AG04450 (cell line): Measurements from ENCODE around the gene NES. TPM values are rescaled to one million over a fixed set of nuclear protein-coding genes. Genes with fewer than 3 reads are reported as not detected.

Source experiments
- CTCF ChIA-PET: fragments of 300-600, 350-600 bp; formaldehyde crosslinking; extraction: SDS; loops from one replicate; lab custom pipeline; 2022; ENCODE audit warnings: antibody characterized with exemption, inconsistent platforms; lab: Charles Lee
- POLR2A ChIA-PET: fragments of 350-600 bp; formaldehyde crosslinking; extraction: SDS; loops from one replicate; lab custom pipeline; 2021; ENCODE audit warnings: antibody characterized with exemption, inconsistent platforms; lab: Yijun Ruan, JAX
- DNase-seq: peaks from one replicate; pipeline ENCODE4 v3.0.0-alpha.2; 2011; ENCODE audit warnings: low read depth, low spot score
- H3K27ac ChIP-seq: one replicate; pipeline ENCODE4 v1.5.1; 2012; ENCODE audit warnings: low read depth, low read length, control low read depth
- H3K27me3 ChIP-seq: one replicate; pipeline ENCODE4 v1.6.0; 2012; ENCODE audit warnings: low read length; ENCODE audit not compliant: control insufficient read depth, insufficient read depth
- H3K4me3 ChIP-seq: 2 replicates; pipeline ENCODE4 v1.5.1; 2011; ENCODE audit warnings: mild to moderate bottlenecking, low read depth, low read length, control low read depth
- H3K9me3 ChIP-seq: 2 replicates; pipeline ENCODE4 v1.5.1; 2012; ENCODE audit warnings: low read length; ENCODE audit not compliant: control insufficient read depth, insufficient read depth
- polyA plus RNA-seq: library from polyadenylated mRNA; depleted of rRNA; stranded (reverse); fragments of >200 nt; gene quantifications from 2 replicates; pipeline ENCODE4 v1.2.3, GENCODE V29; 2011
- TF ChIP-seq, protein P1 (sequence below): IDR thresholded peaks from 2 replicates; pipeline ENCODE4 v1.5.1; 2011; ENCODE audit warnings: low read depth, low read length, control low read depth, inconsistent platforms

Gene NES
- polyA plus RNA-seq, 1 experiment = 15.7 TPM

DNA sequence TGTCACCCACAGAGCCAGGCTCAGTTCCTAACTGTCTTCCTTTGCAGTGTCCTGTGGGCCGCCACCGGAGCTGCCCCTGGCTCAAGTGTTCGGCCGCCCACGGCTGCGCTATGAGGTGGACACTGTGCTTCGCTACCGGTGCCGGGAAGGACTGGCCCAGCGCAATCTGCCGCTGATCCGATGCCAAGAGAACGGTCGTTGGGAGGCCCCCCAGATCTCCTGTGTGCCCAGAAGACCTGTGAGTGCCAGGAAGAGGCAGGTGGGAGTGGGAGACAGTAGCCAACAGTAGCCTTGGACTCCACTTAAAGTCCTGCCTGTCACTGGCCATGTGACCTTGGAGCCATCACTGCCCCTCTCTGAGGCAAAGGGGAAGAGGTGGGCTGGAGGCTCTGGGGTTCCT, 18.7 kb downstream of the NES start:
- POLR2A ChIA-PET = no interaction called here
- TF ChIP-seq, protein P1, sequence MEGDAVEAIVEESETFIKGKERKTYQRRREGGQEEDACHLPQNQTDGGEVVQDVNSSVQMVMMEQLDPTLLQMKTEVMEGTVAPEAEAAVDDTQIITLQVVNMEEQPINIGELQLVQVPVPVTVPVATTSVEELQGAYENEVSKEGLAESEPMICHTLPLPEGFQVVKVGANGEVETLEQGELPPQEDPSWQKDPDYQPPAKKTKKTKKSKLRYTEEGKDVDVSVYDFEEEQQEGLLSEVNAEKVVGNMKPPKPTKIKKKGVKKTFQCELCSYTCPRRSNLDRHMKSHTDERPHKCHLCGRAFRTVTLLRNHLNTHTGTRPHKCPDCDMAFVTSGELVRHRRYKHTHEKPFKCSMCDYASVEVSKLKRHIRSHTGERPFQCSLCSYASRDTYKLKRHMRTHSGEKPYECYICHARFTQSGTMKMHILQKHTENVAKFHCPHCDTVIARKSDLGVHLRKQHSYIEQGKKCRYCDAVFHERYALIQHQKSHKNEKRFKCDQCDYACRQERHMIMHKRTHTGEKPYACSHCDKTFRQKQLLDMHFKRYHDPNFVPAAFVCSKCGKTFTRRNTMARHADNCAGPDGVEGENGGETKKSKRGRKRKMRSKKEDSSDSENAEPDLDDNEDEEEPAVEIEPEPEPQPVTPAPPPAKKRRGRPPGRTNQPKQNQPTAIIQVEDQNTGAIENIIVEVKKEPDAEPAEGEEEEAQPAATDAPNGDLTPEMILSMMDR = no peak
- CTCF ChIA-PET = interaction anchor here (0.8 to 7.5 kb wide), 14 partner anchors 9 to 273 kb away, joined by 3 to 204 read pairs (median 9); partner anchors contain the start of genes CRABP2, HAPLN2, ISG20L2 and METTL25B
- Histone ChIP-seq H3K27me3 (peaks cover 37% of the 10 kb centered on the region), H3K27ac (no peak overlapping the region), H3K9me3 (no peaks in the 10 kb centered on the region; the same call in 1 of the 2 replicates), H3K4me3 (no peak overlapping the region)
- no peak for DNase-seq

DNA sequence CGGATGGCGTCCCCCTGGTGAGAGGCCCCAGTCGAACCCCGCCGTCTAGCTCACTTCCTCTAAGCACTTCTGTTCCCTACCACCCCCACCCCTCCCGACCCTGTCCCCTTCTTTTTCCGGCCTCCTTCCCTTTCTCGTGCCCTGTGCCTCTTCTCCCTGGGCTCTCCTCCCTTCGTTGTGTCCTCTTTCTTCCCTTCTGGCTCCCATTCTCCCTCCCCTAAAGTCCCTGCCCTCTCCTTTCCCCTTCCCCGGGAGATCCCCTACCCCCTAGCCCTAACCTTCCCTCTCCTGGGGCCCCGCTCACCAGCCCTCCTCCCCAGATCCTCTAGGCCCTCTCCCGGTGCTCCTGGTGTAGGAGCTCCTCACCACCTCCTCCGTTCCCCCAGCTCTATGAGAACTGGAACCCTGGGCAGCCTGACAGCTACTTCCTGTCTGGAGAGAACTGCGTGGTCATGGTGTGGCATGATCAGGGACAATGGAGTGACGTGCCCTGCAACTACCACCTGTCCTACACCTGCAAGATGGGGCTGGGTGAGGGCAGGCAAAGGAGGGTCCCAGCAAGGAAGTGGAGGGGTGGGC, 19.4 kb downstream of the NES start:
- DNase-seq = no peak
- Histone ChIP-seq H3K9me3 (no peaks in the 10 kb centered on the region; the same call in 1 of the 2 replicates), H3K27me3 (peaks cover 39% of the 10 kb centered on the region), H3K27ac (no peak overlapping the region), H3K4me3 (no peak overlapping the region)
- ChIA-PET CTCF (interaction anchor here (0.6 to 7.5 kb wide), 21 partner anchors 9 to 272 kb away, joined by 3 to 204 read pairs (median 7); partner anchors contain the start of genes CRABP2, HAPLN2, ISG20L2 and METTL25B), POLR2A (no interaction called here)
- TF ChIP-seq, protein P1 = no peak

DNA sequence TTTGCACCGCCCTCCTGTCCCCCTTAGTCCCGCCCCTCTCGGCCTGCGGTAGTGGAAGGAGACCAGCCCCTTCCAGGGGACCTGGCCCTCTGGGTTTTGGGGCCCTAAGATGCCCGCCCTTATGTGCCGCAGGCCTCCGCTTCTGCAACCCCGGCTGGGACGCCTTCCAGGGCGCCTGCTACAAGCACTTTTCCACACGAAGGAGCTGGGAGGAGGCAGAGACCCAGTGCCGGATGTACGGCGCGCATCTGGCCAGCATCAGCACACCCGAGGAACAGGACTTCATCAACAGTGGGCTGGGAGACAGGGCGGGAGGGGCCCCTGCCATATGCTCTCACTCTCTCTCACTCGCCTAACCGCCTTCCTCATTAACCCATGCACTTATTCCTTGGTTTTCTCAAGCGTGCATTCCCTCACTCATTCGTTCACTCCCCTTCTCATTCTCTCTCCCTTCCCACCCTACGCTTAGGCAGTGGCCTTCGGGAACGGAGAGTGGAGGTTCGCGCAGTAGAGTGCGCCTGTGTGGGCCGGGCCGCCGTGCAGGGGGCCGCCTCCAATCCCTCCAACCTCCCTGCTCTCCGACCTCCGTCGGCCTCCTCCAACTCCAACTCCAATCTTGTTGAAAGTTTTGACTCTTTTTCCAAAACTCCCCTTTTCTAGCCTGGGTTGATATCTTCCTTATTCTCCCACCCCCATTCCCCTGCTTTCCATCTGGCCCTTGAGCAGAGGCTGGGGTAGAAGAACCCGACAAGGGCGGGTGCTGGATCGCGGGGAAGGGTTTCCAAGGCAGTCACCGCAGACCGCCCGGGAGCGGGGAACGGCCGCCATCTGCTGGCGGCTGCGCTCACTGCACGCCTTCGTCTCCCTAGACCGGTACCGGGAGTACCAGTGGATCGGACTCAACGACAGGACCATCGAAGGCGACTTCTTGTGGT, 20.1 kb downstream of the NES start:
- TF ChIP-seq, protein P1 = peak; percentile 96
- no peak for DNase-seq
- ChIA-PET CTCF (interaction anchor here (0.6 to 7.5 kb wide), 20 partner anchors 8 to 272 kb away, joined by 3 to 204 read pairs (median 8); partner anchors contain the start of genes CRABP2, HAPLN2, ISG20L2 and METTL25B), POLR2A (no interaction called here)
- Histone ChIP-seq H3K27me3 (peaks cover 39% of the 10 kb centered on the region), H3K4me3 (peak overlapping the region; percentile 34), H3K9me3 (no peaks in the 10 kb centered on the region; the same call in 1 of the 2 replicates), H3K27ac (no peak overlapping the region)

DNA sequence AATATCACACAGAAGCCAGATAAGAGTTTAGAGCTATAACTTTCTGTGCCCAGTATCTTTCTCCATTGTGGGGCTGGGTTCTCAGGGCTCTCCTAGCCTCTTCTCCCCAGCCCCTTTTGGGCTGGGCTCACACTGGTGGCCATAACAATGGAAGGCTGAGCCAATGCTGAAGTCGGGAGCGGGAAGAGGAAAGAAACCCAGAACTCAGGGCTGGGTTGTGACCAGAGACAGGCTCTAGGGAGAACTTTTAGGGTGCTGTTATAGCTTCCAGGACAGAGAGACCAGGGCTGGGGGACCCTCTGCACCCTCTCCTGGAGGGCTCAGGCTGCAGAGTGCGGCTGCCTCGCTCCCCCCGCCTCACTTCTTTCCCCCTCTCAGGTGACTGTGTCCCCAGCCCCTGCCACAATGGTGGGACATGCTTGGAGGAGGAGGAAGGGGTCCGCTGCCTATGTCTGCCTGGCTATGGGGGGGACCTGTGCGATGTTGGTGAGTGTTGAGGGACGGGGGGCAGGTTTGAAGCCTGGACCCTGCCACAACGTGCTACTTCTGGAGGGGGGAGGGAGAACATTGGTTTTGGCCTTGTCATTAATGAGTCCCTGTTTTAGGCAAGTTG, 21.2 kb downstream of the NES start:
- Histone ChIP-seq H3K4me3 (no peak overlapping the region), H3K27ac (no peak overlapping the region), H3K27me3 (peaks cover 48% of the 10 kb centered on the region), H3K9me3 (no peaks in the 10 kb centered on the region; the same call in 1 of the 2 replicates)
- ChIA-PET CTCF (interaction anchor here (0.8 to 7.5 kb wide), 6 partner anchors 22 to 72 kb away, joined by 4 to 204 read pairs (median 70); partner anchors contain the start of genes ISG20L2, METTL25B and NES), POLR2A (no interaction called here)
- DNase-seq = no peak
- TF ChIP-seq, protein P1 = no peak
